ENCODE data around the gene TARS3.

Gene TARS3

DNA sequence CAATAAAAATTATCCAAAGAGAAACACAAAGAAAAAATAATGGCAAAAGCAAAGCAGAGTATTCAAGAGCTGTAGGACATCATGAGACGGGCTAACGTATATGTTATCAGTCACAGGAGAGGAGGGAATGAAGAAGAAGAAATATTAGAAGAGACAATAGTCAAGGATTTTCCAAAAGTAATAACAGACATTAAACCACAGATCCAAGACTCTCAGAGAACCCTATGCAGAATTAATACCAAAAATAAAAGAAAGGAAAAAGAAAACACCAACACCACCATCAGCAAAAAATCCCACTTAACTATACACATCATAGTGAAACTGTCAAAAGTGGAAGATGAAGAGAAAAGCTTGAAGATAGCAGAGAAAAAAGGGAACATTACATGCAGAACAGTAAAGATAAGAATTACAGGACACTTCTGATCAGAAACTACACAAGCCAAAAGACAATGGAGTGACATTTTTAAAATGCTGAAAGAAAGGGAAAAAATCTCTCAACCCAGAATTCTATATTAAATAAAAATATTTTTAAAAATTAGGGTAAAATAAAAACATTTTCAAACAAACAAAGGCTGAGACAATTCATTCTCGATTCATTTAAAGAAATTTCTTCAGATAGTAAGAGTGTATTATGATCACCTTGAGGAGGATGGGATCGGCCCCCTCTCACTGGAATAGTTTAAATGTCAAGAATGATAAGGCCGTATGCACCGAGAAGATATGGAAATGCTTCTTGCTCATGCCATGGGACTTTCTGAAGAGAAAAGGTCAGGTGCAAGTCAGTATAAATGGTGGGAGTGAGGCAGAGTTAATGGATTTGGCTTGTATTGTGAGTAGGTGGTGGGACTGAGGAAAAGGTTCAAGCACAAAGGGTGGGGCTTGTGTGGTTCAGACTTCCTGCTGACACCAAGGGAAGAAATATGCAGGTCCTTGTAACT lies 100.6 kb downstream of the TARS3 start:
- TF ChIP-seq CTCF (IDR thresholded peaks at IDR 0.05; ENCODE audit: low read depth, low read length): no peak
- no peak overlapping the region for H3K4me3 ChIP-seq (ENCODE audit: low read depth, low read length)
- DNase-seq (ENCODE audit: low read depth, low spot score): no peak
- in situ Hi-C loops (cut with HindIII; ENCODE audit: low sequenced_read_pairs): no loop called here

DNA sequence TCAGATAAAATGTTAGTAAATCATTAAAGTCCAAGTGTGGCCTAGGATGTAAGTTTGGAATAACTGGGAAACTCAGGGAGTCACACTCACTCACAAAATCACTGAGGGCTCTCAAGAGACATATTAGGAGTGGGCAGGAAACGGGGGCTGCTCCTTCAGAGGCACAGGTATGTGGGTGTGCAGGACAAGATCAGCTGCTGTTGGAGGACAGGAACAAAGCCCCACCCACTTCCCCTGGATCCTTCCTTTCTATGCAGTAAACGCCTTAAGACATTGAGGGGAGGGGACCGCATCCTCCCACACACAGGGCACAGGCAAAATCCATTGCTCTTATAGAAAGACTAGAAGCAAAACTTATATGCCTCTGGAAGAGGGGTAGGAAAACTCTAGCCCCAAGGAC lies 102.3 kb downstream of the TARS3 start:
- in situ Hi-C loops (cut with HindIII; ENCODE audit: low sequenced_read_pairs): no loop called here
- TF ChIP-seq CTCF (IDR thresholded peaks at IDR 0.05; ENCODE audit: low read depth, low read length): no peak
- no peak for DNase-seq (ENCODE audit: low read depth, low spot score)
- no peak overlapping the region for H3K4me3 ChIP-seq (ENCODE audit: low read depth, low read length)

DNA sequence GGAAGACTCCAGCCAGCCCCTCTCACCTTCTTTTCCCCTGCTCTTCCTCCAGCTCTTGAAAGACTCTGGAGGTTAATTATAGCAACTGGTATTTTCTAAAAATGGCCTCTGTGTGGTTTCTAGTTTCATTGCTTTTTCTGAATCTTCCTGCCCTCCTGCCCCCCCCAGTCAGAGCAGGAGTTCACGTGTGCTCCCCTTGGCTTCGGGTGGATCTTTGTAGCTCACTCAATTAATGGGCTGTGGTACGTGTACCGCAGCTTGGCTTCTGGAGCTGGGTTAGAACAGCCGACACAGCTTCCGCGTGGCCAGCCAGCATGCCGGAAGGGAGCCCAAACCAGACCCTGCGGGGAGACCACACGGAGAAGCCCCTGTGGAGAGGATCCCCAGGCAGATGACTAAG lies 103.6 kb downstream of the TARS3 start:
- no peak for TF ChIP-seq CTCF (IDR thresholded peaks at IDR 0.05; ENCODE audit: low read depth, low read length)
- in situ Hi-C loops (cut with HindIII; ENCODE audit: low sequenced_read_pairs): no loop called here
- H3K4me3 ChIP-seq (ENCODE audit: low read depth, low read length): no peak overlapping the region
- DNase-seq (ENCODE audit: low read depth, low spot score): no peak

DNA sequence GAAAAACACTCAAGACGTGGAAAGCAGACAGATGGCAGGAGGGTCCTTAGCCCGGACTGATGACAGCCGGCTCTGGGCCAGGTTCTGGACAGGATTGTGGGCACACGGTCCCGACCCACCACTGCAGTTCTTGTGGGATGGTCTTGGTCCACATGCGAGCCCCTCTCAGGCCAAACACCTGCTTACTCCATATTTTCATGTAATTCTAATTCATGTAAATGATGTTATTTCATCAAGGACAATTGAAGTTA lies 104.7 kb downstream of the TARS3 start:
- no peak for DNase-seq (ENCODE audit: low read depth, low spot score)
- TF ChIP-seq CTCF (IDR thresholded peaks at IDR 0.05; ENCODE audit: low read depth, low read length): no peak
- H3K4me3 ChIP-seq (ENCODE audit: low read depth, low read length): no peak overlapping the region
- in situ Hi-C loops (cut with HindIII; ENCODE audit: low sequenced_read_pairs): no loop called here

GRCh38 chr15:101618851-101619614 lies 105.2 kb downstream of the TARS3 start:
- in situ Hi-C loops (cut with HindIII; ENCODE audit: low sequenced_read_pairs): no loop called here
- no peak for DNase-seq (ENCODE audit: low read depth, low spot score)
- no peak for TF ChIP-seq CTCF (IDR thresholded peaks at IDR 0.05; ENCODE audit: low read depth, low read length)
- no peak overlapping the region for H3K4me3 ChIP-seq (ENCODE audit: low read depth, low read length)

DNA sequence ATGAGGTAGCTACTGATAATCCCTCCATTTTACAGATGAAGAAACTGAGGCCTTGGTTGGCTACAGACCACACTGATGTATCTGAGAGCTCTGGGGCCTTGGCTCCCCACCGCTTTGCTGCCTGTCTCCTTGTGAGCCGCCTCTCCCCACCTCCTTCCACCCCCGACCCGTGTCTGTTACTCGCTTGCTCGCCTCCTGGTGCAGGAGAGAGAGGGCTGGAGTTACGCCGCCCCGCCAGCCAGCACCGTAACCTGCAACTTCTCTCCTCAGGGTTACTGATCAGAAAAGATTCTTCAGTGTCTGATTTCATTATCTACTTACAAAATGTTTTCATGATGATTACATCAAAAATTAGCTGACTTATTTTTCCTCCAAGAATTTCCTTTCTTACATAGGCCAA lies 106.2 kb downstream of the TARS3 start:
- no peak for TF ChIP-seq CTCF (IDR thresholded peaks at IDR 0.05; ENCODE audit: low read depth, low read length)
- DNase-seq (ENCODE audit: low read depth, low spot score): no peak
- no peak overlapping the region for H3K4me3 ChIP-seq (ENCODE audit: low read depth, low read length)
- in situ Hi-C loops (cut with HindIII; ENCODE audit: low sequenced_read_pairs): no loop called here

Measured in astrocyte of the spinal cord (primary cell).